HG03066 (cell line): ENCODE measurements around the gene TDRD12.
"Not testable (repeated sequence)": the region's sequence is repeated elsewhere in the genome, so short reads cannot be mapped to it uniquely, and the experiment has no call there.

Experiments used
- ATAC-seq: cut with Tn5 transposase; IDR thresholded peaks from one replicate; pipeline ENCODE4 v1.9.1; 2021; ENCODE audit warnings: low read depth; ENCODE audit not compliant: unreplicated experiment

Gene TDRD12

DNA sequence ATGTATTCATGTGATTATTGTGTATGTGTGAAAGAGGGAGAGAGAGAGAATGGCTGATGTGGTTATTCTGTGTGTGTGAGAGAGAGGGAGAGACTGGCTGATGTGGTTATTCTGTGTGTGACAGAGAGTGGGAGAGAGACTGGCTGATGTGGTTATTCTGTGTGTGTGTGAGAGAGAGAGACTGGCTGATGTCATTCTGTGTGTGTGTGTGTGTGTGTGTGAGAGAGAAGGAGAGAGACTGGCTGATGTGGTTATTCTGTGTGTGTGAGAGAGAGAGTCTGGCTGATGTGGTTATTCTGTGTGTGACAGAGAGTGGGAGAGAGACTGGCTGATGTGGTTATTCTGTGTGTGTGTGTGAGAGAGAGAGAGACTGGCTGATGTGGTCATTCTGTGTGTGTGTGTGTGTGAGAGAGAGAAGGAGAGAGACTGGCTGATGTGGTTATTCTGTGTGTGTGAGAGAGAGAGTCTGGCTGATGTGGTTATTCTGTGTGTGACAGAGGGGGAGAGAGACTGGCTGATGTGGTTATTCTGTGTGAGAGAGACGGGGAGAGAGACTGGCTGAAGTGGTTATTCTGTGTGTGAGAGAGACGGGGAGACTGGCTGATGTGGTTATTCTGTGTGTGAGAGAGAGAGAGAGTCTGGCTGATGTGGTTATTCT lies 26.2 kb downstream of the TDRD12 start:
- ATAC-seq = not testable (repeated sequence)

DNA sequence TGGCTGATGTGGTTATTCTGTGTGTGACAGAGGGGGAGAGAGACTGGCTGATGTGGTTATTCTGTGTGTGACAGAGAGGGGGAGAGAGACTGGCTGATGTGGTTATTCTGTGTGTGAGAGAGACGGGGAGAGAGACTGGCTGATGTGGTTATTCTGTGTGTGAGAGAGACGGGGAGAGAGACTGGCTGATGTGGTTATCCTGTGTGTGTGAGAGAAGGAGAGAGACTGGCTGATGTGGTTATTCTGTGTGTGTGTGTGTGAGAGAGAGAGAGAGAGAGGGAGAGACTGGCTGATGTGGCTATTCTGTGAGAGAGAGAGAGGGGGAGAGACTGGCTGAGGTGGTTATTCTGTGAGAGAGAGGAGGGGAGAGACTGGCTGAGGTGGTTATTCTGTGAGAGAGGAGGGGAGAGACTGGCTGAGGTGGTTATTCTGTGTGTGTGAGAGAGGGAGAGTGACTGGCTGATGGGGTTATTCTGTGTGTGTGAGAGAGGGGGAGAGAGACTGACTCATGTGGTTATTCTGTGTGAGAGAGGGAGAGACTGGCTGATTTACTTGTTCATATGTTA lies 27.1 kb downstream of the TDRD12 start:
- ATAC-seq = not testable (repeated sequence)

DNA sequence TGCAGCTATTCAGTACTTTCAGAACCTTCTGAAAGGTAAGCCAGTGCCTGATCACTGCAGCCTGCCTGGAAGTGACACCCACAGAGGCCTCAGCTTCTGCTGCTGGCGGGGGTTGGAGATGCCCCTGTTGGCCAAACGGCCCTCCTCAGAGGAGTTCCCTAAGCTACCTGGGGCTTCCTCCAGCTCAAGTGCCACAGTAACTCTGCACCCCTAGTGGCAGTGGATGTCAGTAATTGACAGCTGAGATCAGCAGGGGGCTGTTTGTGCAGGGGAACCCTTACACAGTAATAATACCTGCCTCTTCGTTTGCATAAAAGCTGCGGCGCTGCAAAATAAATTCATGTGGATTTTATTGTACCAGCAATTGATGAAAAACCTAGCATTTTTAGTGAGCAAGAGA lies 28.9 kb downstream of the TDRD12 start:
- no peak for ATAC-seq

DNA sequence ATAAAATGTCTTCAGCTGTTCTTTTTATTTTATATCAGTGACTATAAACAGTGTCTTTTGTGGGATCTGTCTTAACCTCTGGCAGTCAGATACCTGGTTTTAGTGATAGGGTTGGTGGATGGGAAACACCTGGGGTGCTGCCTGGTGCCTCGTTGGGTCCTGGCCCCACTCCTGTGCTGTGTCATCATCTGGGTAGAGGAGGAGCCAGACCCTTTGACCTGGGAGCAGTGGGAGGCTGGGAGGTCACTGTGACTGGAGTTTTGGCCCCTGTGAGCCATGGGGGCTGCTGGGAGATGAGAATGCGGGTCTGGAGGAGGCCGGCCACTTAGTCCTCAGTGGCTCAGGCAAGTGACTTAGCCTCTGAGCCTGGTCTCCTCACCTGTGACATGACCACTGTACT lies 29.4 kb downstream of the TDRD12 start:
- no peak for ATAC-seq

DNA sequence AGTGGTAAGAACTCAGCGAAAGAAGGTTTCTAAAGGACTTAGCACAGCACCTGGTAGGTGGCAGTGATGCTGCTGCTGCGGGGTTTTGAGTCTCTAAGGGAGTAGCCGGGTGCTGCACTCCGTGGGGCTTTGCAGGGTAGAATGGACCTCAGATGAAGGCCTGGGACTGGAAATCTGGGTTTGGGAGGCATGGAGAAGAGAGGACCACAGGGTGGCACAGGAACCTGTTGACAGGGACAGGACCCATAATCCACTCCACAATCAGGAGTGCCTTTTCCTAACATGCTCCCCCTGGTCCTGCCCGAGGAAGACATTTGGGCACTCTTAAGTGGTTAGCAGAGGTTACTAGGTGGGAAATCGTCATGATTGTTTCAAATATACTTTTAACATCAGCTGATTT lies 29.8 kb downstream of the TDRD12 start:
- ATAC-seq = no peak

DNA sequence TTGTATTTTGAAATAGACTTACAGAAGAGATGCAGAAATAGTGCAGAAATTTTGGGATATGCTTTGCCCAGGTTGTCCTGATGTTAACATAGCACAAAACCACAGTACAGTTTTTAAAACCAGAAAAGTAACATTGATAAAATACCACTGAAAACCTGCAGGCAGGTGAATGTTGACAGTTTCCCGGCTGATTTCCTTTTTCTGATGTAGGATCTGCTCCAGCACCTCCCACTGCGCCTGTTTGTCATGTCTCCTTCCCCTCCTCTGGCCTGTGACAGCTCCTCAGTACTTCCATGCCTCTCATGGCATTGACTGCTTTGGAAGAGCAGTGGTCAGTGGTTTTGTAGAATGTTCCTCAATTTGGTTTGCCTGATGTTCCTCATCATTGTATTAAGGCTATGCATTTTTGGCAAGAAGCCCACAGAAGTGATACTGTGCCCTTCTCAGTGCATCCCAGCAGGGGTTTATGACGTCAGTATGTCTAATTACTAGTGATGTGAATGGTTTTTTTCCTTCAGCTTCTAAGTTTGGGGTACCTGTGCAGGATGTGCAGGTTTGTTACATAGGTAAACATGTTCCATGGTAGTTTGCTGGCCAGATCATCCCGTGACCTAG lies 31.0 kb downstream of the TDRD12 start:
- no peak for ATAC-seq

DNA sequence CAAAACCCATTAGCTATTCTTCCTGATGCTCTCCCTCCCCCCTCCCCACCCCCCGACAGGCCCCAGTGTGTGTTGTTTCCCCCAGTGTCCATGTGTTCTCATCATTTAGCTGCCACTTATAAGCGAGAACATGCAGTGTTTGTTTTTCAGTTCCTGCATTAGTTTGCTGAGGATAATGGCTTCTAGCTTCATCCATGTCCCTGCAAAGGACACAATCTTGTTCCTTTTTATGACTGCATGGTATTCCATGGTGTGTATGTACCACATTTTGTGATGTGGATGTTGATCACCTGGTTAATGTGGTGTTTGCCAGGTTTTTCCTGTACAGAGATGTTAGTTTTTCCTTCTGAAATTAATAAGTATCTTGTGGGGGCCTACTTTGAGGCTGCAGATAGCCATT lies 31.5 kb downstream of the TDRD12 start:
- ATAC-seq = no peak

DNA sequence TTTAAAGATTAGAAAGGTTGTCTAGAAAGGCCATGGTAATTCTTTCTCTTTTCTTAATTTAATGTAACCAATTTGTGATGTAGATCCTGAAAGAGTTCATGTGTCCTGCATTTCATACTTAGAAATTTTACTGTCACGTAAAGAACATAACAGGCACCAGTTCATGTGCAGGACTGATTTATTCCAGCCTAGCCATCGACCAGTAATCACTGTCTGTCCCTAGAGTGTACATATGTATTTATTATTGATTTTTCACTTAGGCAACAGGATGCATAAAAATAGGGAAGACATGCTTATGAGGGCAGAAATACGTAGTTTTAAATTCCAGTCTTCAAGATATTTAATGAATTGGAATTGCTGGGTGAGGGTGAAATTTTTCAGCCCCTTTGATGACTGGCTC lies 37.6 kb downstream of the TDRD12 start:
- no peak for ATAC-seq

DNA sequence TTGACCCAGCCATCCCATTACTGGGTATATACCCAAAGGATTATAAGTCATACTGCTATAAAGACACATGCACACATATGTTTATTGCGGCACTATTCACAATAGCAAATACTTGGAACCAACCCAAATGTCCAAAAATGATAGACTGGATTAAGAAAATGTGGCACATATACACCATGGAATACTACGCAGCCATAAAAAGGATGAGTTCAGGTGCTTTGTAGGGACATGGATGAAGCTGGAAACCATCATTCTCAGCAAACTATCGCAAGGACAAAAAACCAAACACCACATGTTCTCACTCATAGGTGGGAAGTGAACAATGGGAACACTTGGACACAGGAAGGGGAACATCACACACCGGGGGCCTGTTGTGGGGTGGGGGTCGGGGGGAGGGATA lies 45.8 kb downstream of the TDRD12 start:
- ATAC-seq = not testable (repeated sequence)

DNA sequence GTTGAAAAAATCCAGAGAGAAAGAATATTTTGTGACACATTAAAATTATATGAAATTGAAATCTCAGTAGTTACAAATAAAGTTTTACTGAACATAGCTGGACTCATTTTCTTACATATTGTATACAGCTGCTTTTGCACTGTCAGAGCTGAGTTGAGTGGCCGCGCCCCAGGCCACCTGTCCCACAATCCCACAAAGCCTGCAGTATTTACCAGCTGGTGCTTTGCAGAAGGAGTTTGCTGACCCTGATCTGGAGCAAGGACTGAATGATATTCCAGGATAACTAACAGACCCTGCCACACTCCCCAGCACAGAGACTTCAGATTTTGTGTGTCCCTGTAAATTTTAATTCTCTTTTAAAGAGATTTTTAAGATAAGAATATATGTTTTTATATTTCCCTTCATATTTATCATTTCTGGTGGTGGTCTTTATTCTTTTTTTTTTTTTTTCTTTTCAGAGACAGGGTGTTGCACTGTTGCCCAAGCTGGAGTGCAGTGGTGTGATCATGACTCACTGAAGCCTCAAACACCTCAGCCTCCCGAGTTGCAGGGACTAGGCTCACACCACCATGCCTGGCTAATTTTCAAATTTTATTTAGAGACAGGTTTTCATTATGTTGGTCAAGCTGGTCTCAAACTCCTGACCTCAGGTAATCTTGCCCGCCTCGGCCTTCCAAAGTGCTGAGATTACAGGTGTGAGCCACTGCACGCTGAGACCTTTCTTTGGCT lies 48.5 kb downstream of the TDRD12 start:
- no peak for ATAC-seq

DNA sequence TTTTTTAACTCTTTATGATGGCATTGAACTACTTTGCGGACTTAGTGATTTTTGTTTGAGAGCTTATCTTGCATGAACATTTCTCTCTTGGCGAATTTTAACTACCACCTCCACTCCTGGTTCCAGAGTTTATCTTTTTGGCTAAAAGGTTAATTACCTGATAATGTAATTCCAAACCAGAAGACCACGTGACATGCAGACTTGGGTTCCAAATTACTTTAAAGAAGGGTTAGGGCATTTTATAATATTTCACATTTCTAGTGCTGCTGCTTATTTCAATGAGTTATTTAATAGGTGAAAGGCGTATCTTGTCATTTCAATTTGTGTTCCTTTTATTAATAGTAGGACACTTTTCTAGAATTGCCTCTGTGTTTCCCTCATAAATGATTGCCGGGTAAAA lies 52.0 kb downstream of the TDRD12 start:
- ATAC-seq = no peak

DNA sequence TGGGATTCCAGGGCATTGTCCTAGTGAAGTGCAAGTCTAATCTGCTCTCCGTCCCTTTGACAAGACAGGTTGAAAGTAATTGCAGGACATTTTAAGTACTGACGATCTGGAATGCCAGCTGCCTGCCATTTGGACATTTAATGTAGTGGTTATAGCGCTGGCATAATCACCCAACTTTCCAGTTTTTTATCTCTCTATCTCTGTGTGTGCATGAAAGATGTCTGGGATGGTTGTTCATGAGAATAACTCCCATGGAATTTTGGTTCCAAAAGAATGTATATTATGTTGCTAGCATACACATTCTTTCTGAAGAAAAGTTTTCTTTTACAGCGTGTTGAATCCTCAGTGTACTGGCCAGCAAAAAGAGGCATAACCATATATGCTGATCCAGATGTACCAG lies 53.6 kb downstream of the TDRD12 start:
- no peak for ATAC-seq

DNA sequence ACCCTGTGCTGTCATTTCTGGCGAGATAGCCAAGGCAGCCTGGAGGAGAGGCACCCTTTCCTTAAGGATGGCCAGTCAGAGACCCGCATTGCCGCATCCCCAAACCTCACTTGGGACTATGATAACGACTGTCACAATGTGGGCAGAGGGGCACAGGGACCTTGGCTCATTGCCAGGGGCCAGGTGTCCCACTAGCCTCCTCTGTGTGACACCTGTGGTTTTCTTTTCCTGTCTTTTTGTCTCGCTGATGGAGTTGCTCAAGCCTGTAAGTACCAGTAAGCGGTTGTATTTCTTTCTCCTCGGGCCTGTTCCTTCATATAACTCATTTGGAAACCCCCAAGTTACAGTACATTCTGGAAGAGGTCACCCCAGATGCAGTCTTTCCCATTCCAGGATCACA lies 59.5 kb downstream of the TDRD12 start:
- no peak for ATAC-seq

DNA sequence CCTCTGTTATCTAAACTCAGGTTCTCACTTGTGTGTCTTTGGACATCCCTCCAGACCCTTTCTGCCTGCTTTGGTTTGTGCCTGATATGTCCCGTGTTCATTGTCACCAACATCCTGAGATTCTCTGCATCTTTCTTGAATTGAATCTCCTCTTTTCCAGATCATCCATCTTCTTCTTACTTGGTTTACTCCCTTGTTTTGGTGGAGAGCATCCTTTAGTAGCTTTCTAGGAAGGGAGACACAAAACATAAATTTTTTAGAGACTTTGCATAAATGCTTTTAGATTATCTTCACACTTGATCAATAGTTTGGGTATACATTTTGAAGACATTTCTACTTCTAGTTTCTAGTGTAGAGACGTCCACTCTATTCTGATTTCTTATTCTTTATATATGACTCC lies 61.7 kb downstream of the TDRD12 start:
- no peak for ATAC-seq

DNA sequence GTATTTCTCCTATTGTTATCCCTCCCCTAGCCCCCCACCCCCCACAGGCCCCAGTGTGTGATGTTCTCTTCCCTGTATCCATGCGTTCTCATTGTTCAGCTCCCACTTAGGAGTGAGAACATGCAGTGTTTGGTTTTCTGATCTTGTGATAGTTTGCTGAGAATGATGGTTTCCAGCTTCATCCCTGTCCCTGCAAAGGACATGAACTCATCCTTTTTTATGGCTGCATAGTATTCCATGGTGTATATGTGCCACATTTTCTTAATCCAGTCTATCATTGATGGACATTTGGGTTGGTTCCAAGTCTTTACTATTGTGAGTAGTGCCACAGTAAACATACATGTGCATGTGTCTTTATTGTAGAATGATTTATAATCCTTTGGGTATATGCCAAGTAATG lies 62.5 kb downstream of the TDRD12 start:
- ATAC-seq = not testable (repeated sequence)

DNA sequence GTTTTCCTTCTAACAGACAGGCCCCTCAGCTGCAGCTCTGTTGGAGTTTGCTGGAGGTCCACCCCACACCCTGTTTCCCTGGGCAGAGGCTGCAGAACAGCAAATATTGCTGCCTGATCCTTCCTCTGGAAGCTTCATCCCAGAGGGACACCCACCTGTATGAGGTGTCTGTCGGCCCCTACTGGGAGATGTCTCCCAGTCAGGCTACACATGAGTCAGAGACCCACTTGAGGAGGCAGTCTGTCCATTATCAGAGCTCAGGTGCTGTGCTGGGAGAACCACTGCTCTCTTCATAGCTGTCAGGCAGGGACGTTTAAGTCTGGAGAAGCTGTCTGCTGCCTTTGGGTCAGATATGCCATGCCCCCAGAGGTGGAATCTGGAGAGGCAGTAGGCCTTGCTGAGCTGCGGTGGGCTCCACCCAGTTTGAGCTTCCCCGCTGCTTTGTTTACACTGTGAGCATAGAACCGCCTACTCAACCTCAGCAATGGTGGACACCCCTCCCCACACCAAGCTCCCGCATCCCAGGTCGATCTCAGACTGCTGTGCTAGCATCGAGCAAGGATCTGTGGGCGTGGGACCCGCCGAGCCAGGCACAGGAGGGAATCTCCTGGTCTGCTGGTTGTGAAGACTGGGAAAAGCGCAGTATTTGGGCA lies 67.7 kb downstream of the TDRD12 start:
- not testable (repeated sequence) for ATAC-seq

DNA sequence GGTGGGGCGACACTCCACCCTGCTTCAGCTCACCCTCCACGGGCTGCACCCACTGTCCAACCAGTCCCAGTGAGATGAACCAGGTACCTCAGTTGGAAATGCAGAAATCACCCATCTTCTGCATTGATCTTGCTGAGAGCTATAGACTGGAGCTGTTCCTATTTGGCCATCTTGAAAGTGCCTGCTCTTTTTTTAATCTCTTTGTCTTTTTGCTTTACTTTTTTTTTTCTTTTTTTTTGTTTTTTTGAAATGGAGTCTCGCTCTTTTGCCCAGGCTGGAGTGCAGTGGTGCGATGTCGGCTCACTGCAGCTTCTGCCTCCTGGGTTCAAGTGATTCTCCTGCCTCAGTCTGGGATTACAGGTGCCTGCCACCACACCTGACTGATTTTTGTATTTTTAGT lies 68.3 kb downstream of the TDRD12 start:
- ATAC-seq = not testable (repeated sequence)

DNA sequence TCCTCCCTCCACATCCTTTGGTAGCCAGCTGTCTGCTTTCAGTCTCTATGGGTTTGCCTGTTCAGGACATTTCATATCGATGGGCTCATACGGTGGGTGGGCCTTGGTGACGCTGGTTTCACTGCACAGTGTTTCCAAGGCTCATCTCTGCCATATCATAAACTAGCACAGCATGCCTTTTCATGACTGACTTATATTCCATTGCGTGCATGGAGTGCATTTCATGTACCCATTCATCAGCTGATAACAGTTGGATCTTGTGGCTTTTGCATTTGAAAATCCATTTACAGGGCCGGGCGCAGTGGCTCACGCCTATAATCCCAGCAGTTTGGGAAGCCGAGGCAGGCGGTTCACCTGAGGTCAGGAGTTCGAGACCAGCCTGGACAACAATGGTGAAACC lies 69.9 kb downstream of the TDRD12 start:
- ATAC-seq = no peak

DNA sequence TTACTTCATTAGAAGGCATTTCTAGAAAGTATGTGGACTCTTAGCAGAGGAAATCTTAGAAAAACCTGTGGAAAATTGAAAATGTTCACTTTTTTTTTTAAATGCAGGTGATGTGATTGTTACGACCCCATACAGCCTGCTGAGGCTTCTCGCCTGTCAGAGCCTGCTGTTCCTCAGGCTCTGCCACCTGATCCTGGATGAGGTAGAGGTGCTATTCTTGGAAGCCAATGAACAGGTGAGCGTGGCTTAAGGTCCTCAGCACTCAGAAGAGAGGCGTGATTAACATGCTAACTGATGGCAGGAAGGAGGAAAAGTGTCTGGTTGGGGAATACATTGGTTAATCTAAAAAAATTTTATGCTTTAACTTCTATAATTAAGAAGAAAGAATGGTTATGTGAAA lies 78.6 kb downstream of the TDRD12 start:
- no peak for ATAC-seq

DNA sequence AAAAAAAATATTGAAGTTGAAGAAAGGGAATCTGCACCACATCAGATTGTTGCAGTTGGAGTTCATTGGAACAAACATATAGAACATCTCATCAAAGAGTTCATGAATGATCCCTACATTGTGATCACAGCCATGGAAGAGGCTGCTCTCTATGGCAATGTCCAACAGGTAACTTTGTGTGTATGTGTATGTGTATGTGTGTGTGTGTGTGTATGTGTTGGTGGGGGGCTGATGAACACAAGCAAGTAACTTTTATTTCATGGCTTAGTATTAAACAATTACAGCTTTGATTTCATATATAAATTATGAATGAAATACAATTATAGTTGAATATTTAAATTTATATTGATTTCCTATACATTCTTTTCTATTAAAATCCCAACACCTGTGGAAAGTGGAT lies 80.6 kb downstream of the TDRD12 start:
- no peak for ATAC-seq

DNA sequence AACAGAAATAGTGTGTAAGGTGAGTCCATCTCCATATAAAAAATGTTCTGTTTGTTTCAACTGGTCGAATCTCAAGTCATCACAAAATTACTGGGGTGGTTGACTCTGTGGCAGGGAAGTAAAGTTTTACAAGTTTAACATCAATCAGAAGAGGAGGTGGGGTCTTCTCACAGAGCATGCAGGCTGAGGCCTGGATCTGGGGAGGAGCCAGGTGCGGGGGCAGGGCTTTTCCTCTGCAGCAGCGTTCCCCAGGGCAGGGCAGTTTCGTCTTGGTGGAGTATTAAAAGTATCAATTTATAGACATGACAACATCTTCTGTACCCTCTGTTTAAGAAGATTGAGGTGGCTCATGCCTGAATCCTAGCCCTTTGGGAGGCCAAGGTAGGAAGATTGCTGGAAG lies 81.2 kb downstream of the TDRD12 start:
- no peak for ATAC-seq
